Endothelial cell of hepatic sinusoid (primary cell): ENCODE data around the gene COLEC11.
"Not testable (repeated sequence)": the region's sequence is repeated elsewhere in the genome, so short reads cannot be mapped to it uniquely, and the experiment has no call there.

Source experiments
- in situ Hi-C: cut with HindIII; loops from 2 replicates; pipeline ENCODE4 v1.10.0; 2017; ENCODE audit warnings: low sequenced_read_pairs

The COLEC11 gene

DNA sequence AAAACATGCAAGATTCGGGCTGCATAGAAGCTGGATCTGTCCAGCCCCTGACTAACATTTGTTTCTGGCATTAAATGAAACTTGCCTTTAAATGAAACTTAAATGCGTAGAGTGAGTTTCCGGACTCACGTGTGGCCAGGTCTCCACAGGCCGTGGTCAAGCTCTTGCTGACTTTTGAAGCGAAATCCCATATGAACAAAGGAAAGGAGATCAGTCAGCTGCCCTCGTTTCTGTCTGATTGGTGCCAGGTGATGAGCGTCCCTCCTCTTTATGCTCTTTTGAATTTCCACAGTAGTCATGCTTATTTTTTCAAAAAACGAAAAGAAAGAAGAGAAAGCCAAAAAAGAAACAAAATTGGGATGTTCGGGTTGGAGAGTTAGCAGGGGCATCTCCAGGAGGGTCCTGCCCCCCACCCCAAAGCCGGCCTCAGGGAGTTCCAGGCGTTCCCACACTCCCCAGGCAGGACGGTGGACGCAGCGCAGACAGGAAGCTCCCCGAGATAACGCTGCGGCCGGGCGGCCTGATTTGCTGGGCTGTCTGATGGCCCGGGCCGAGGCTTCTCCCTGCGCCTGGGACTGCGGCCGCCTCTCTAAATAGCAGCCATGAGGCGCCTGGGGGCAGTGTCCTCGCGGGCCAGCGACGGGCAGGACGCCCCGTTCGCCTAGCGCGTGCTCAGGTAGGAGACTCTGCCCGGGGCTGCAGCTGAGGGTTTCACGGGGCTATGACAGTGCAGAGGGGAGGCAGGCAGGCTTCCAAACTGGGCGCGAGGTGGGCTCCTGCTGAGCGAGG, at the start of gene COLEC11:
TSS of gene COLEC11 (plus strand) at position 620 of the 789 bp plus-strand sequence. CDS start 9,229 bp downstream, outside the sequence.
- in situ Hi-C loops: no loop called here

DNA sequence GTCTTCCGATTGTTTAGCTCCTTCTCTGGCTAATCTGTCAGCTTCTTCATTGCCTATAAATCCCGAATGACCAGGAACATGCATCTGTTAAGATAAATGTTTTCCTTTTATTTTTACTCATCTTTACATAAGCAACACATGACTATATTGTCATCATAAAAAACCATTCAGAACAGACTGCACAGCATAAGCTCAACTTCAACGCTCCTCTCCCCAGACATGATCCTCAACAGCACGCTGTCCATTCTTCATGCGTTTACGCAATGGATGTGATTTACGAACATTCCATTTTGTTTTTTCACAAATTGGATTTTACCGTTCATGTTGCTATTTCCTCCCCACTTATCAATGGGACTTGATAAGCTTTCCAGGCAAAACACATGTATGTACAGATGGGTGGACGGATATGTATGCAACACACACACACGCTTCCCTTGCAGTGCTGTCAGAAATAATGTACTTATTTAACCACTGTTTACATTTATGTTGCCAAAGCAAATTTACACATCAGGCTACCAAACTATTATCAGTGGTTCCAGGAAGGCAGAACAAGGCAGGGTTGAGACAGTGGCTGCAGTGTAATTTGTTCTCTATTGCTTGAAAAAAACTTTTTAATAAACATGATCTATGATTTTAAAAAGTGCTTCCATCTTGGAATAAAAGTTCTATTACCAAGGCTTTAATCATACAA, 49.0 kb upstream of the COLEC11 start:
- in situ Hi-C loops: no loop called here

DNA sequence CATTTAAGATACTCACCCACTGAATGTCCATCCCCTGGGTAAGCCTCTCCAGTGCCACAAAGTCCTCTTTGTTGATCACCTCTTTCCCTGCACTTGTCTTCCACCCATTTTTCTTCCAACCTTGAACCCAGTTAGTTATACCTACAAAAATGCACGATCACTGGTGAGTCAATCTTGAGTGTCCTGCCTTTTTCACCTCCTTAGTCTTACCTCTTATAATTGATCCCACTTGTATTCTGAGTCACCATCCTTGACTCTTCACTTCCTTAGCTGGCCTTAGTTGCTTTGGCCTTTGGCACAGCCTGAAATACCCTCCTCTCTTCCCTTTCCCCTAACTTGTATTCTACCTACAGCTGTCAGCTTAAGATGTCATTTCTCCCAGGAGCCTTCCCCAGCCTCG, 47.0 kb upstream of the COLEC11 start:
- in situ Hi-C loops: no loop called here

DNA sequence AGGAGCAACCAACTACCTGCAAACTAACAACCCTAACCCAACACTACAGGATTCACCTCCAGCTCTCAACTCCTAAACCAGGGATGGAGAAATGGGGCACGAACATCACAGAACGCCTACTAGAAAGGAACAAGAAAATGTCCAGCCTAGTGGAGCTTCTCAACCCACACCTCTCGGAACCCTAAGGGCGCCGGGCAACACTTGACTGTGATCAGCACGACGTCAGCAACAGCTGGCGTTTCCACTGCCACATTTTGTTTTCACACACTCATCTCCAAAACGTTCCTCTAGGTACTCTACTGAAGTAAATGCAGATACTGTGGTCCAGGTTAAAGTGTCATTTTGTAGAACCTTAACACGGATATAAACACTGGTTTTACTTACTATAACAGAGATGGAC, 41.0 kb upstream of the COLEC11 start:
- in situ Hi-C loops: no loop called here

DNA sequence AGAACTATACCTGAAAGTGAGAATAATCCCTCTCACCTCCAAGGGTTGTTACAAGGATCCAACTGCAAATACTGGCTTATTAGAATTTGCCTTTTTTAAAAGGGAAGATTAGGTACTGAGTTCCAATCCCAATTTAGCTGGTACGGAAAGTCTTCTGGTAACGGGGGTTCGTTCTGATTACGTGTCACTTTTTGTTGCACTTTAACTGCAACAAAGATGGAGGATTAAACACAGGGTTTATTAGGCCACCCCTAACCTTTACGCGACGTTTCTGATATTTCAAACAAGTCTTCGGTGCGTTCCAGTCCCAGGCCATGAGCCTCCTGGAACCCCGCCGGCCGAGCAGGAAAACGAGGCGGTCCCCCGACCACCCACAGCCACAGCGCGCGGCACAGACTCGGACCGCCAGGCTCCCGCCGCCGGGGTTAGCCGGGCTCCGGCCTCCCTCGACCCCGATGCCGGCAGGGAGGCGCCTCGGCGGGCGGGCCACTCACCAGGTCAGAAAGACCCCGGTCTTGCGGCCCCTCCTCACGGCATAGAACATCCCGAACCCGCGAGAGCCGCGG, 37.2 kb upstream of the COLEC11 start:
- in situ Hi-C loops: no loop called here

DNA sequence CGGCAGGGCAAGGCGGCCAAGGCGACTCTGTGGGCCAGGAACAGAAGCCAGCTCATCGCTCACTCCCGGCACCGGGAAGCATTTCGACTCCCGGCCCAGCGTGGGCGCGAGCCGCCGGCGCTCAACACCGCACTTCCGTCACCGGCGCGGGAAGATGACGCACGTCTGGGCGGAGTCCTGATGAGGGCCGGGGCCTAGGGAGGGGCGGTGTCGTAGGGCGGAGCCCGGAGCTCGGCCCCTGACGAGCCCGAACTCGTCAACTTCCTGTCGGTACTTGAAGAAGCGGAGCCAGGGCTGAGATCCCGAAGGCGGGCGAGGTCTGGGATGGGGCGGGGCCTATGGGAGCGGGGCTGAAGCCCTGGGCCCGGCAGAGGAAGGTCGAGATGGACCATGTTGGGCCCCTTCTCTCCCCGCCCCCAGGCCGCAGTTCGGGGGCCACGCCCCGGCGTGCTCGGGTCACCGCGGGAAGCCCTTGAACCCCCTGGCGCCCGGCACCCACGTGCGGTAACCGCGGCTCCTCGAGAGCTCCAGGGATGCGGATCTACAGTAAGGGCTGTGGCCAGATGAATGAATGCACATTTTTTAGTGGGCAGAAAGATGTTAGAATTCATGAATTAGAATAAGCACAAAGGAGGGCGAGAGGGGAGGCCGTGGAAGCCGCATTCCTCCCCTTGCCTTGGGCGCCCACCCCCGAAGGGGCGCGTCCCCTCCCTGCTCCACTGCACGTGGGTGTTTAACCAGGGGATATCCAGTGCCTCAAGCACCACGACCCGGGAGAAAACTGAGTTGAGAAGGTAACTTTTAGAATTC, 36.5 kb upstream of the COLEC11 start, which contains the start of gene RNASEH1:
TSS of gene RNASEH1 (minus strand) at position 129 of the 810 bp plus-strand sequence. CDS start at position 56, 73 bp downstream.
- in situ Hi-C loops: no loop called here

DNA sequence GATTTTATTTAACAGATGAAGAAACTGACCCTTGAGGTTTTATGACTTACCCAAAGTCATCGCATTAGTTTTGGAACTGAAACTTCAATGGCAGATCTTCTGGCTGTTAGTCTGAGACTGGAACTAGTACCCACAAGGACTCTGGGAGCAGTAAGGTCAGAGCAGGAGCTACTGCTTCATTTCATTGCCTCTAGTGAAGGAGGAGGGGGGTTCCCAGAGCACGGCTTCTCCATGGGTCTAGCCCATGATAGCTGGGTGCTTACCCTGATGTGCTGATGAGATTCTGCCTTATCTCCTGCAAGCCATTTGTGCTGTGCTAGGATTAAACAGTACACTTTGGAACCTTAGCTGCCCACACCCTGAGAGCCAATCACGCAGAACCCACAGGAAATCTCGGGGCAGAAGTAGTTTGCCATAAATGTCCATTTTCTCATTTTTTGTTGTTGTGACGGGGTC, 31.4 kb upstream of the COLEC11 start:
- in situ Hi-C loops: no loop called here

DNA sequence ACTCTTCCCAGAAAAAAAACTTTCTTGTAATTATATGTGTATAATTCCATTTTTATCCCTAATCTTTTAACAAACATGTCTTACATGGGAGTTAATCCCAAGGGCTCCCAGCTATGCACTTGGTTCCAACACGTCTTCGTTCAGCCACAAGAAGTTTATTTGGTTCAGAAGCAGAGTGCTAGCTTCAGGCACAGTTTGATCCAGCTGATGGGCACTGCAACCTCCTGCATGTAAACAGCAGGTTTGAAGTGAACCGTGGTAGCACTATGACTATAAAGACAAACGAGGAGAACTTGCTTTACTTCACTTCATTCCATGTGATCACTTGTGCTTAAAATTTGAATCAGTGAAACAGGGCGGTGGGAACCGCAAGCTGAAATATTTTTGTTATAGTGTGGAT, 29.8 kb upstream of the COLEC11 start:
- in situ Hi-C loops: no loop called here

DNA sequence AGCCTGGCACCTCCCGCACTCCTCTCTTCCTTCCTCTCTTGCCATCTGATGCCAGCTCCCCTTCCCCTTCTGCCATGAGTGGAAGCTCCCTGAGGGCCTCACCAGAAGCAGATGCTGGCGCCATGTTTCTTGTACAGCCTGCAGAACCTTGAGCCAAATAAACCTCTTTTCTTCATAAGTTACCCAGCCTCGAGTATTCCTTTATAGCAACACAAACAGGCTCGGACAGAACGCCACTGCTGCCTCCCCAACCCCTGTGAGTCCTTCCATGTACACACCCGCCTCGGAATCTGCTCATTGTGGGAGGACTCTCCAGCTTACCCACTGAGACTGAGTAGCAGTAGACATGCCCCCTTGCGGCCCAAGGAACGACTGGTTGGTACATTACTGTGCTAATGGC, 28.1 kb upstream of the COLEC11 start:
- in situ Hi-C loops: no loop called here

DNA sequence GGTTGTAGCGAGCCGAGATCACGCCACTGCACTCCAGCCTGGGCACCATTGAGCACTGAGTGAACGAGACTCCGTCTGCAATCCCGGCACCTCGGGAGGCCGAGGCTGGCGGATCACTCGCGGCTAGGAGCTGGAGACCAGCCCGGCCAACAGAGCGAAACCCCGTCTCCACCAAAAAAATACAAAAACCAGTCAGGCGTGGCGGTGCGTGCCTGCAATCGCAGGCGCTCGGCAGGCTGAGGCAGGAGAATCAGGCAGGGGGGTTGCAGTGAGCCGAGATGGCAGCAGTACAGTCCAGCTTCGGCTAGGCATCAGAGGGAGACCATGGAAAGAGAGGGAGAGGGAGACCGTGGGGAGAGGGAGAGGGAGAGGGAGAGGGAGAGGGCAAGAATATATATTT, 25.3 kb upstream of the COLEC11 start:
- in situ Hi-C loops: not testable (repeated sequence)

DNA sequence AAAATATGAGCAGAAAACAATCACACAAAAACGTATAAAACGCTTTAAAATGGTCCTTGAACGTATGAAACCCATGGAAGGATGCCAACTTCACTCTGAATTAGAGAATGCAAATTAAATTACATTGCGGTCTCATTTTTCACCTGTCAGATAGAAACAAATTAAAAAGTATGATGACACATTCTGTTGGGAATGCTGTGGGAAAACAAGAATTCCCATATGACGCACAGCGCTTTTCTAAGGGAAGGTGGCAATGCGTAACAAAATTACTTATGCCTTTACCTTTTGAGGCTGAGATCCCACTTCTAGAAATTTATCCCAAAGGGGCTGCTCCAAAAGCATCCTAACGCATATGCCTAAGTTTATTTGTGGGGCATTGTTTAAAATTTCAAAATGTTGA, 23.6 kb upstream of the COLEC11 start:
- in situ Hi-C loops: no loop called here

DNA sequence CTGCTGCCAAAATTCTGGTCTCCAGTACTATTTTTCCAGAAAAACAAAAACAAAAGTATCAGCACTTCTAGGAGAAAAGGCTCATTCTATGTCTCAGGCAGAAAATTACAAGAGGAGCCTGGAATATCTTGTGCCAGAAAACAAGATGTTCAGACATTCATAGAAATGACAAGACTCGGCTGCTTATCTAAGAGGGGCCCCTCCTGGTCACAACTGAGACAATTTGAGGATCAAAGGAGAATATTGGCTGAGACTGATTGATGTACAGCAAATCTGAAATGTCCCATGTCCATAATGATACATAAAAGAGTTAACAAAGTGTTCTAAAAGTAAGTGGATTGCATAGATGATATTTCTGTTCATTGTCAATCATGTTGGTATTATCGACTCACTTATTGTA, 22.3 kb upstream of the COLEC11 start:
- in situ Hi-C loops: no loop called here

DNA sequence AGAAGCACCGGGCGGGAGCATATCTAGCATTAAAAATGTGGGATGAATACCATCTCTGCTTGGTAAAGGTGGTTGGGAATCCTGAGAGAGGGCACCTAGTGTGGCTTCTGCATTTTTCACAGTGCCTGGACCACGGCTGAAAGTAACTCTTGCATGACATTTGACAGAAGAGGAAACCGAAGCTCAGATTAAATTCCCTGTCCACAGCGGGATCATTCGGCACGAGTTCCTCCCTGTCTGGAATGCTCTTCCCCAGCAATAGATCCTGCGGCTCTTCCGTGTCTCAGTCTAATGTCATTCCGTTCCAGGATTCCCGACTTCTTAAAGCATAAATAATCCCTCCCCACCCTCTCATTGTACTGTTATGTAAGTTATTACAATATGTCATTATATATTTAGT, 20.8 kb upstream of the COLEC11 start:
- in situ Hi-C loops: no loop called here

DNA sequence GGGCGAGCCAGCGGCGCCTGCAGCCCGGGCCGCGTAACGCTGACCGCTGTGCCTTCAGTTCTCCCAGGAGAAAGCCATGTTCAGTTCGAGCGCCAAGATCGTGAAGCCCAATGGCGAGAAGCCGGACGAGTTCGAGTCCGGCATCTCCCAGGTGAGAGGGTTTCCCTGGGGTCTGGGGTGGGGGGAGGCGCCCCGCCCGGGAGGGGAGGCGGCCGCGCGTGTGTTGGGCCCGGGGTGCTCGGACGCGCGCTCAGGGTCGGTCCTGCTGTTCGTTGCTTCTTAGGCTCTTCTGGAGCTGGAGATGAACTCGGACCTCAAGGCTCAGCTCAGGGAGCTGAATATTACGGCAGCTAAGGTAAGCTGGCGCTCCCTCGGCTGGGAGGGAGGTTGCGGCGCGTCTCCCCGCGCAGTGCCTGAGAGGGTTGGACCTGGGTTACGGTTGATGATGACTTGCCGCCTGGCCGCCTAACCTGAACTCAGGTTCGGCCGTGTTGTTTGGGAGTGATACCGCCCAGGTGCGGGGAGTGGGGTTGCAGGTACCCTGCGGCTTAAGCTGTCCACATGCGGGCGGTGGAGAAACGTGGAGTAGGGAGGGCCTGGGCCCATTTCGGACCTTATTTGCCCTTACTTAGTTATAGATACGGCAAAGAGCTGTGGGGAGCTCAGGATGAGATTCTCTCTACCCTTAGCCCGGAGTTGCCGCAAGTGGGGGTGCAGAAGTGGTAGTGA, 19.2 kb upstream of the COLEC11 start:
- in situ Hi-C loops: no loop called here

DNA sequence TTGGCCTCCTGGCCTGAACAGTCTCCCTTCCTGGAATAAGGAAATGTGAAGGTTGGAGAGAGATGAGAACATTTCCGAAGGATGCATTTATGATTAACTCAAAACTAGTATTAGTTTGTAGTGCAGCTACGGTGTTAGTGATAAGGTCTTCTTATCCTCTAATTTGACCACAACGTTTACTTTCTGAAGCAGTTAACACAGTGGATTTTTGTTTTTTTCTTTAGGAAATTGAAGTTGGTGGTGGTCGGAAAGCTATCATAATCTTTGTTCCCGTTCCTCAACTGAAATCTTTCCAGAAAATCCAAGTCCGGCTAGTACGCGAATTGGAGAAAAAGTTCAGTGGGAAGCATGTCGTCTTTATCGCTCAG, 18.7 kb upstream of the COLEC11 start:
- in situ Hi-C loops: not testable (repeated sequence)

DNA sequence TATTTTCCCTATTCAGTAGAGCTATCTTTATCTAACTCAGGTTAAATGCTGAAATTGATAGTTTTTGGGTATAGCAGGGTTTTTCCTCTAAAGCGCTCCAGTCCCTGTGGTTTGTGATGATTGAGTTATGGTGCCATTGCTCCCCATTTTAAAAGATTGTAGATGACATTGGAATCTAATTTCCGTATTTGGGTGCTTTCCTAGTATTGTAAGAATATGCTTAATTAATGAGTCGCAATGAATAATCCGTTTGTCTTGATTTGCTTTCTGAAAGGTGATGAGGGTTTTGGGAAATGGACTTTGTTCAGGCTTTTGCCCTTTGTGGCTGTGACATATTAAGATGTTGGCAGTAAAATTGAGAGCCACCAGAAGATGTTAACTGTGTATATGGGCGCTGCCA, 15.9 kb upstream of the COLEC11 start:
- in situ Hi-C loops: no loop called here

DNA sequence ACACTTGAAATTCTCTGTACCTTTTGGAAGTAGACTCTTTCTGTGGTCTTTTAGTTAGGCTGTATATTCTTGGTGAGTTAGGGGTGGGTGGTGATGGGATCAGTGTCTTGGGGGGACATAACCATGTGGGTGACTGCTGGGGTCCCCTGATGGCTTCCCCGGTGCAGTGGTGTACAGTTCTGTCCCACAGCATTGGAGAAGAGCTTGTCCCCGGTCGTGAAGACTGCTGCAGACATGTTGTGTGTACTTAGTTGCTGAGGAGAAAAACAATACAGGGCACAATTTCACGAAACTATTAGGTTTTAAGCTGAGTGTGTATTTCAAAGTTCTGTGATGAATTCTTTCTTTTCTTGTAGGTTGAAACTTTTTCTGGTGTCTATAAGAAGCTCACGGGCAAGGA, 14.5 kb upstream of the COLEC11 start:
- in situ Hi-C loops: loop anchor here (5.0 kb wide), 1 partner anchor 52 kb away; no protein-coding TSS in a partner anchor

DNA sequence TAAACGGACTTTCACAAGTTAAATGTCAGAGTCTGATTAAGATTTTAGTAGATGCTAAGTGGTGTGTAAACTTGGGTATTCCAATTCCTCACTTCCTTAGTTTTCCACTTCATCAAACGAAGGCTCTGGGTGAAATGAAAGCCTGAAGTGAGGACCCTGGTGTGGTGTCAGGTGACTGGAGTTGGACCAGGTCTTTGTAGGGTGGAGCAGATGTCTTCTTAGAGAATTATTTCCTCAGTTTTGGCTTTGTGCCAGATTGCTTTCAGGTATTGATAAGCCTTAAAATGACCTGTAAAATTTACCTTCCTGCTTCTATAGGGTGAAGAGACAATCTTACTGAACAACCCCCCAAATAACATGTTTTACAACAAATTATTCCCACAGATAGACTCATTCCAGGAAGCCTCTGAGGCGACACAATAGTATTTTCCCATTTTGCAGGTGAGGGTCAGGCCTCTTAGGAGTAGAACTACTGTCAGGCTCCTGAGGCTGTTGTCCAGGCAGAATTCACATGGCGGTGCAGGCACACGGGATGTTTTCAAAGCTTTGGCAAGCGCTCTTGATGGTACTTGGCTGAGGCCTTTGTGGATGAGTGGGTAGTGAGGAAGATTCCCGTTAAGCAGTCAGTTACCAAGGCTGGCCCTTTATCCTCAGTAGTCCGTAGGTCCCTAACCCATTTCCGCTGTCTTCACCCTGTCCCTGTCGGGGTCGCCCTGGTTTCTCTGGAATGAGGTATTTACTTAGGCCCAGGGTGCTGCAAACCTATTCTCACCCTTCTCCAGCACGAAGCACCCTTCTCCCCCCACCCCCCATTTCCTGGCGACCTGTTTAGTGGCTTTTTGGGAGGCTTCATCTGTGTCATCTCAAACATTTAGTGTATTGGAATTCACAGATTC, 13.3 kb upstream of the COLEC11 start:
- in situ Hi-C loops: loop anchor here (5.0 kb wide), 1 partner anchor 51 kb away; no protein-coding TSS in a partner anchor

DNA sequence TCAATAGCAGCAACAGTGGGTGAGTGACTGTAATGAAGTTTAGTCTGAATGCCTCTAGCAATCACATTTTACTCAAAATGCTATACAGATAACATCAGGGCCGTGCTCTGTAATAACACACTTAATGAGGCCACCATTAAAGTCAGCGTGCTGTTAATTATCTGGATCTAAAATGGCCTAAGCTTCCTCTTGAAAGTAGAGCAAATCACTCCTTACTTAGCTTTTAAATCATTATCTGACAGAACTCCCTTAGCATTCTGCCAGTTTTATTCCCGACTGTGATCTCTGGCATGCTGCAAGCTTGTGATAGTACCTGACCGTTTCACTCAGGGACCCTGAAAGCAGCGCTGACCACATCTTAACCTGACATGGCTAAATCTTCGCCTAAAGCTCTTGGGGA, 10.8 kb upstream of the COLEC11 start:
- in situ Hi-C loops: loop anchor here (5.0 kb wide), 1 partner anchor 48 kb away; no protein-coding TSS in a partner anchor
